ENCODE results near the gene IL18RAP. TPM values are rescaled to one million over a fixed set of nuclear protein-coding genes. Genes with fewer than 3 reads are reported as not detected.
A peak's percentile ranks its signal among the peaks of the same experiment; 100 is the strongest.

The IL18RAP gene
- total RNA-seq, 3 donors from 2014 or later: 0.90 to 1.3 (median 1.2) TPM

GRCh38 chr2:102492006-102492405 lies 69.0 kb downstream of the IL18RAP start:
- intact Hi-C loops (cut with DNase I, micrococcal nuclease): no loop called here
- Histone ChIP-seq H3K4me1 (ENCODE audit: low read depth) (no peaks in the 10 kb centered on the region), H3K4me3 (no peak overlapping the region), H3K9me3 (no peaks in the 10 kb centered on the region), H3K36me3 (ENCODE audit: low read depth) (no peaks in the 10 kb centered on the region)
- ATAC-seq (no peak), DNase-seq (no peak)
- TF ChIP-seq CTCF (IDR thresholded peaks at IDR 0.05): no peak

- no peaks in the 10 kb centered on the region for H3K9me3 ChIP-seq
- DNase-seq: no peak
- intact Hi-C loops (cut with DNase I, micrococcal nuclease): no loop called here
- TF ChIP-seq CTCF (IDR thresholded peaks at IDR 0.05): no peak
- no peak overlapping the region for H3K4me3 ChIP-seq
- no peaks in the 10 kb centered on the region for H3K4me1 ChIP-seq (ENCODE audit: low read depth)
- no peaks in the 10 kb centered on the region for H3K36me3 ChIP-seq (ENCODE audit: low read depth)
- no peak for ATAC-seq
These were observed 71.6 kb downstream of the IL18RAP start for GRCh38 chr2:102494570-102494969.

- H3K4me1 ChIP-seq (ENCODE audit: low read depth): peaks cover 7% of the 10 kb centered on the region
- no peak overlapping the region for H3K4me3 ChIP-seq
- DNase-seq (no peak), ATAC-seq (no peak)
- H3K36me3 ChIP-seq (ENCODE audit: low read depth): no peaks in the 10 kb centered on the region
- TF ChIP-seq CTCF (IDR thresholded peaks at IDR 0.05): no peak
- no peaks in the 10 kb centered on the region for H3K9me3 ChIP-seq
- intact Hi-C loops (cut with DNase I, micrococcal nuclease): no loop called here
These were observed 75.5 kb downstream of the IL18RAP start for GRCh38 chr2:102498414-102498813.

GRCh38 chr2:102499558-102499957 lies 76.6 kb downstream of the IL18RAP start:
- Histone ChIP-seq H3K9me3 (no peaks in the 10 kb centered on the region), H3K36me3 (ENCODE audit: low read depth) (no peaks in the 10 kb centered on the region), H3K4me3 (no peak overlapping the region), H3K4me1 (ENCODE audit: low read depth) (peaks cover 7% of the 10 kb centered on the region)
- no peak for TF ChIP-seq CTCF (IDR thresholded peaks at IDR 0.05)
- intact Hi-C loops (cut with DNase I, micrococcal nuclease): no loop called here
- ATAC-seq (peak; percentile 51), DNase-seq (no peak)

Small RNAs within 50 kb of the gene (microRNA-seq; reads per million reads assigned to microRNA genes)
- gene MIR4772: 2.6 reads per million, percentile 8 among the genes with 10 or more reads in this experiment

Other genes starting within 250 kb of the IL18RAP start
- gene IL1RL2, start 236.1 kb upstream of the IL18RAP start, total RNA-seq: 1 to 10 TPM; 1.5 to 1.7 (median 1.5) TPM
- gene IL1RL1, start 111.6 kb upstream of the IL18RAP start, total RNA-seq: 1 to 10 TPM in 2 of 3 donors, under 1 TPM in 1; 0.93 to 7.1 (median 5.9) TPM
- 1 to 10 TPM; 3.9 to 6.1 (median 5.2) TPM for gene IL18R1, start 67.4 kb upstream of the IL18RAP start, total RNA-seq
- under 1 TPM in 2 of 3 donors, not detected in 1; 0.17 to 0.32 TPM for gene SLC9A4, start 50.1 kb downstream of the IL18RAP start, total RNA-seq
- 10 to 100 TPM; 32.2 to 92.9 (median 67.1) TPM for gene SLC9A2, start 196.4 kb downstream of the IL18RAP start, total RNA-seq